MCF 10A (cell line): ENCODE results near the gene DYNAP. TPM values are rescaled to one million over a fixed set of nuclear protein-coding genes. Genes with fewer than 3 reads are reported as not detected.

Experiments
- BruUV-seq: library from RNA; stranded (reverse); fragments of 400-500 nt; replicated peaks from 2 replicates; lab custom pipeline; 2021; lab: Mats Ljungman, UMichigan
- CTCF ChIA-PET: fragments of 300-600 bp; sonication (Branson Sonifier 250); formaldehyde crosslinking; extraction: SDS; loops from one replicate; lab custom pipeline; 2021; ENCODE audit warnings: antibody characterized with exemption, inconsistent platforms; lab: Yijun Ruan, JAX
- POLR2A ChIA-PET: fragments of 300-600, 350-650 bp; sonication (Branson Sonifier 250); formaldehyde crosslinking; extraction: SDS; loops from one replicate; lab custom pipeline; 2020; ENCODE audit warnings: antibody characterized with exemption, inconsistent platforms; lab: Yijun Ruan, JAX
- DNase-seq: peaks from one replicate; pipeline ENCODE4 v3.0.0-alpha.2; 2018; ENCODE audit not compliant: unreplicated experiment
- H3K27ac Mint-ChIP-seq: one replicate; pipeline ENCODE4 v1.8.0; 2022; ENCODE audit warnings: mild to moderate bottlenecking, low read depth, mixed read lengths; ENCODE audit not compliant: unreplicated experiment
- H3K27me3 Mint-ChIP-seq: one replicate; pipeline ENCODE4 v1.8.0; 2022; ENCODE audit warnings: mixed read lengths; ENCODE audit not compliant: insufficient read depth, unreplicated experiment
- H3K36me3 Mint-ChIP-seq: one replicate; pipeline ENCODE4 v1.8.0; 2022; ENCODE audit warnings: mild to moderate bottlenecking, moderate library complexity, mixed read lengths; ENCODE audit not compliant: insufficient read depth, unreplicated experiment
- H3K4me1 Mint-ChIP-seq: one replicate; pipeline ENCODE4 v1.8.0; 2022; ENCODE audit warnings: mixed read lengths; ENCODE audit not compliant: insufficient read depth, unreplicated experiment
- H3K4me3 Mint-ChIP-seq: one replicate; pipeline ENCODE4 v1.8.0; 2022; ENCODE audit warnings: mild to moderate bottlenecking, moderate library complexity, mixed read lengths; ENCODE audit not compliant: unreplicated experiment
- H3K9me3 Mint-ChIP-seq: one replicate; pipeline ENCODE4 v1.8.0; 2022; ENCODE audit warnings: mixed read lengths; ENCODE audit not compliant: unreplicated experiment
- intact Hi-C: fragments of 100-400 bp; cut with micrococcal nuclease; formaldehyde crosslinking; loops from 2 replicates; pipeline ENCODE4 v1.14.1; 2022
- total RNA-seq: library from RNA; stranded (reverse); gene quantifications from 2 replicates; pipeline ENCODE4 v1.2.3, GENCODE V29; 2022
- TF ChIP-seq, protein P1 (sequence below): fragments of 200-600 bp; IDR thresholded peaks from one replicate; pipeline ENCODE4 v1.8.0; 2022; ENCODE audit warnings: antibody characterized with exemption, mild to moderate bottlenecking; ENCODE audit not compliant: unreplicated experiment

The DYNAP gene
- total RNA-seq, 1 experiment from 2014 or later: 0.86 TPM

DNA sequence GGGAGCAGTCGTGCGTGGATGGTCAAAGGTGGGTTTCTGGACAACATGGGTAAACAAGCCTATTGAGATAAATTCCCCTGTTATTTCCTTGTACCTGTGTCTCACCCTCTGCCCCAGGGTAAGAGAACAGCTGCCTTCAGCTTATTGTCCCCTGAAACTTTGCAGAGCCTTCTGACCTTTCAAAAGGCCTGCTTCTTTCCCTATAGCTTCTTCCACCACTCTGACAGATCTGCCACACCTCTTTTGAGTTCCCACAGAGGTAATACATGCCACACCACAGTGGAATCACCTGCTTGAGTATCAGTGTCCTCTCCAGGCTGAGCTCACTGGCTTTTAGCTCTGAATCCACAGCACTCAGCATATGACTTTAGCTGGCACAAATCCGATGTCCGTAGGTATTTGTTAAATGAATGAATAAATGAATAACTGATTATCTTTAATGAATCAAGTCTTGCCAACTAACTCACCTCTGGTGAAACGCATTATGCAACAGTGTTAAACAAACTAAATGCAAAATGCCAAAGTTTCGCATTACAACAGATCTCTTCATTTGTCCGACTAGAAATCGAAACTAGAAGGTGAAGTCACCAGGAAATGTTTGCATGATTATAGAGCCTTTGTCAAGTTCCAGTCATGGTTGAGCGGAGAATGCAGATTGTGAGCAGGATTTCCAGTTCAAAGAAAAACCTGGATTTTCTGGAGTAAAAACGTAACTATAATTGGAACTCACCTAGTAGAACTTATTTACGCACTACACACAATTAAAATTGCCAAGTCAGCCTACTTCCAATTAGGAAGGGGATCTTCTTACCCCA is 16.4 kb downstream of the DYNAP start:
- no TSS peak for BruUV-seq
- POLR2A ChIA-PET: interaction anchor here (0.6 to 1.5 kb wide), 9 partner anchors 20 to 906 kb away, joined by 3 to 4 read pairs (median 3); no protein-coding TSS in a partner anchor
- CTCF ChIA-PET: interaction anchor here (0.6 to 1.2 kb wide), 4 partner anchors 16 to 163 kb away, joined by 3 to 4 read pairs (median 3); no protein-coding TSS in a partner anchor
- H3K27me3 Mint-ChIP-seq: no peaks in the 10 kb centered on the region
- H3K9me3 Mint-ChIP-seq: no peaks in the 10 kb centered on the region
- H3K4me1 Mint-ChIP-seq: peaks cover 15% of the 10 kb centered on the region
- intact Hi-C loops: no loop called here
- DNase-seq: peak; percentile 93
- H3K27ac Mint-ChIP-seq: peak overlapping the region; percentile 97
- no peaks in the 10 kb centered on the region for H3K36me3 Mint-ChIP-seq
- TF ChIP-seq, protein P1, sequence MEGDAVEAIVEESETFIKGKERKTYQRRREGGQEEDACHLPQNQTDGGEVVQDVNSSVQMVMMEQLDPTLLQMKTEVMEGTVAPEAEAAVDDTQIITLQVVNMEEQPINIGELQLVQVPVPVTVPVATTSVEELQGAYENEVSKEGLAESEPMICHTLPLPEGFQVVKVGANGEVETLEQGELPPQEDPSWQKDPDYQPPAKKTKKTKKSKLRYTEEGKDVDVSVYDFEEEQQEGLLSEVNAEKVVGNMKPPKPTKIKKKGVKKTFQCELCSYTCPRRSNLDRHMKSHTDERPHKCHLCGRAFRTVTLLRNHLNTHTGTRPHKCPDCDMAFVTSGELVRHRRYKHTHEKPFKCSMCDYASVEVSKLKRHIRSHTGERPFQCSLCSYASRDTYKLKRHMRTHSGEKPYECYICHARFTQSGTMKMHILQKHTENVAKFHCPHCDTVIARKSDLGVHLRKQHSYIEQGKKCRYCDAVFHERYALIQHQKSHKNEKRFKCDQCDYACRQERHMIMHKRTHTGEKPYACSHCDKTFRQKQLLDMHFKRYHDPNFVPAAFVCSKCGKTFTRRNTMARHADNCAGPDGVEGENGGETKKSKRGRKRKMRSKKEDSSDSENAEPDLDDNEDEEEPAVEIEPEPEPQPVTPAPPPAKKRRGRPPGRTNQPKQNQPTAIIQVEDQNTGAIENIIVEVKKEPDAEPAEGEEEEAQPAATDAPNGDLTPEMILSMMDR: no peak
- peak overlapping the region; percentile 78 for H3K4me3 Mint-ChIP-seq

DNA sequence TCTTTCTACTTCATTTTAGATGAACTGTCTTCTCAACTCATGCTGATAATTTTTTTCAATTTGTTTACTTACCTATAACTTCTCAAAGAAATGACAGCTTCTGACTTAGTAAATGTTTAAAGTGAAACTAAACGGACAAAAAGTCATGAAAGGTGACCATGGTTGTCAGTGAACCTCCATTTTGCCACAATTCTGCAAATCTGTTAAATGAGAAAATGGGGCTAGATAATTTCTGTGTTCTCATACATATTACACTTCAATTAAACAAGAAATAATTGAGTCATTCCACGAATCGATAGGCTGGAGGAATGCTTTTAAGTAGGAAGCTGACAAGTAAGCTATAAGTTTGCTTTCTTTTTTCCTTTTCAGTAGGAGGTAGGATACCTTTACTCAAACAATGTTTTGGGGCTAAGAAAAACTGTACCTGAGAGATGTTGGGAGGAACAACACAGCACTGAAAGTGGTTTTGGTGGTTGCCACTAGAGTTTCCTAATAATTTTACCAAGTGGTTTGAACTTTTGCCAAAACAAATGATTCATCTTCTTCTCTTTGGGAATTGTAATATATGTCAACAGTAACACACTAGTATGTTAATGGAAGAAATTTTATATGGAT is 17.1 kb downstream of the DYNAP start:
- POLR2A ChIA-PET: interaction anchor here (0.6 to 1.6 kb wide), 5 partner anchors 20 to 322 kb away, joined by 3 to 4 read pairs (median 3); partner anchors contain the start of genes C18orf54 and STARD6
- H3K27me3 Mint-ChIP-seq: no peaks in the 10 kb centered on the region
- intact Hi-C loops: no loop called here
- peaks cover 22% of the 10 kb centered on the region for H3K4me1 Mint-ChIP-seq
- no peaks in the 10 kb centered on the region for H3K36me3 Mint-ChIP-seq
- BruUV-seq: TSS peak; percentile 76
- CTCF ChIA-PET: interaction anchor here (1.0 to 1.2 kb wide), 2 partner anchors 48 to 163 kb away, joined by 3 read pairs; no protein-coding TSS in a partner anchor
- peak overlapping the region; percentile 97 for H3K27ac Mint-ChIP-seq
- peak overlapping the region; percentile 78 for H3K4me3 Mint-ChIP-seq
- H3K9me3 Mint-ChIP-seq: no peaks in the 10 kb centered on the region
- TF ChIP-seq, protein P1: no peak
- DNase-seq: peak; percentile 88

DNA sequence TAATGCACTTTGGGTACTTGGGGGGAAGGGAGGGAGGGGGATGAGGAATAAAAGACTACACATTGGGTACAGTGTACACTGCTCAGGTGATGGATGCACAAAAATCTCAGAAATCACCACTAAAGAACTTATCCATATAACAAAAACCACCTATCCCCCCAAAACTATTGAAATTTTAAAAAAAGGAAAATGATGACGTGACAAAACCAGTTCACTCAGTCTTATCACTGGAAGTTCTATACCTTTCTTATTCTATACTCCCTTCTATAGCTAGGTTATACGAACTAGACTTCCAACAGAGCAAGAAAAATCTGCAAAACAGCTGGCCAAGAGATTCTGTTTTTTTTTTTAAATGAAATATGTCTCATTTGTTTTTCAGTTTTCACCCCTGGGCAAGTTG is 20.8 kb downstream of the DYNAP start:
- ChIA-PET POLR2A (interaction anchor here (0.6 to 1.6 kb wide), 9 partner anchors 12 to 850 kb away, joined by 3 to 7 read pairs (median 3); no protein-coding TSS in a partner anchor), CTCF (interaction anchor here (0.6 to 2.2 kb wide), 5 partner anchors 9 to 167 kb away, joined by 3 to 6 read pairs (median 3); no protein-coding TSS in a partner anchor)
- H3K27me3 Mint-ChIP-seq: no peaks in the 10 kb centered on the region
- intact Hi-C loops: no loop called here
- no peak overlapping the region for H3K27ac Mint-ChIP-seq
- no peaks in the 10 kb centered on the region for H3K9me3 Mint-ChIP-seq
- H3K4me1 Mint-ChIP-seq: peaks cover 23% of the 10 kb centered on the region
- DNase-seq: no peak
- no peak overlapping the region for H3K4me3 Mint-ChIP-seq
- BruUV-seq: no TSS peak
- H3K36me3 Mint-ChIP-seq: no peaks in the 10 kb centered on the region
- TF ChIP-seq, protein P1: no peak
